Brain microvascular endothelial cell (primary cell): Measurements from ENCODE around the gene FRMD5.

Experiments
- DNase-seq: peaks from one replicate; pipeline ENCODE4 v3.0.0-alpha.2; 2020
- H3K27ac ChIP-seq: fragments of 250-450 bp; sonication (Bioruptor Pico); 2 replicates; pipeline ENCODE4 v1.5.1; 2020; ENCODE audit warnings: mild to moderate bottlenecking, moderate library complexity
- H3K27me3 ChIP-seq: fragments of 250-450 bp; sonication (Bioruptor Pico); replicated peaks from 2 replicates; pipeline ENCODE4 v1.5.1; 2020; ENCODE audit warnings: mild to moderate bottlenecking
- H3K36me3 ChIP-seq: fragments of 250-450 bp; sonication (Bioruptor Pico); replicated peaks from 2 replicates; pipeline ENCODE4 v1.5.1; 2020; ENCODE audit warnings: mild to moderate bottlenecking
- H3K4me3 ChIP-seq: 2 replicates; pipeline ENCODE4 v1.5.1; 2011; ENCODE audit warnings: low read depth, mild to moderate bottlenecking, control low read depth, low read length, moderate library complexity
- in situ Hi-C: cut with HindIII; loops from 2 replicates; pipeline ENCODE4 v1.10.0; 2017; ENCODE audit warnings: low sequenced_read_pairs, low pct_ligation_motif_present
- TF ChIP-seq, protein P1 (sequence below): IDR thresholded peaks from 2 replicates; pipeline ENCODE4 v1.5.1; 2011; ENCODE audit warnings: low read depth, mild to moderate bottlenecking, moderate library complexity, low read length, control low read depth, inconsistent platforms; ENCODE audit errors: missing control alignments

FRMD5 gene

DNA sequence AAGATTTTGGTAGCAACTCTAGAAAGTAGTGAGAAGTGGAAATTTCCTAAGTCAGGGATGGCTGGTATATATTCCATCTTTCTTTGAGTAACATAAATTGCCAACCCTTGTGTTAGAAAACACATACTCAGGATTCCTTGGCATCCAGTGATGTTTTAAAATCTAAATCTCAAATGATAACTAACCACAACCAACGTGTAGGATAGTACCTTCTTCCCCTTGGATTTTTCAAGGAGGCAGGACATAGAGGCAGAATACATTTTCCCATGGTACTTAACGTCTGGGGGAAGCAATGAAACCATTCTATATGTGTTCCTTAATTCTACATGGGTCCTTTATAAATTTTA, 274.8 kb downstream of the FRMD5 start:
- Histone ChIP-seq H3K27ac (no peak overlapping the region), H3K4me3 (no peak overlapping the region), H3K36me3 (no peaks in the 10 kb centered on the region), H3K27me3 (no peaks in the 10 kb centered on the region)
- DNase-seq: no peak
- TF ChIP-seq, protein P1, sequence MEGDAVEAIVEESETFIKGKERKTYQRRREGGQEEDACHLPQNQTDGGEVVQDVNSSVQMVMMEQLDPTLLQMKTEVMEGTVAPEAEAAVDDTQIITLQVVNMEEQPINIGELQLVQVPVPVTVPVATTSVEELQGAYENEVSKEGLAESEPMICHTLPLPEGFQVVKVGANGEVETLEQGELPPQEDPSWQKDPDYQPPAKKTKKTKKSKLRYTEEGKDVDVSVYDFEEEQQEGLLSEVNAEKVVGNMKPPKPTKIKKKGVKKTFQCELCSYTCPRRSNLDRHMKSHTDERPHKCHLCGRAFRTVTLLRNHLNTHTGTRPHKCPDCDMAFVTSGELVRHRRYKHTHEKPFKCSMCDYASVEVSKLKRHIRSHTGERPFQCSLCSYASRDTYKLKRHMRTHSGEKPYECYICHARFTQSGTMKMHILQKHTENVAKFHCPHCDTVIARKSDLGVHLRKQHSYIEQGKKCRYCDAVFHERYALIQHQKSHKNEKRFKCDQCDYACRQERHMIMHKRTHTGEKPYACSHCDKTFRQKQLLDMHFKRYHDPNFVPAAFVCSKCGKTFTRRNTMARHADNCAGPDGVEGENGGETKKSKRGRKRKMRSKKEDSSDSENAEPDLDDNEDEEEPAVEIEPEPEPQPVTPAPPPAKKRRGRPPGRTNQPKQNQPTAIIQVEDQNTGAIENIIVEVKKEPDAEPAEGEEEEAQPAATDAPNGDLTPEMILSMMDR: no peak
- in situ Hi-C loops: loop anchor here (25.0 kb wide), 1 partner anchor 292 kb away; no protein-coding TSS in a partner anchor

DNA sequence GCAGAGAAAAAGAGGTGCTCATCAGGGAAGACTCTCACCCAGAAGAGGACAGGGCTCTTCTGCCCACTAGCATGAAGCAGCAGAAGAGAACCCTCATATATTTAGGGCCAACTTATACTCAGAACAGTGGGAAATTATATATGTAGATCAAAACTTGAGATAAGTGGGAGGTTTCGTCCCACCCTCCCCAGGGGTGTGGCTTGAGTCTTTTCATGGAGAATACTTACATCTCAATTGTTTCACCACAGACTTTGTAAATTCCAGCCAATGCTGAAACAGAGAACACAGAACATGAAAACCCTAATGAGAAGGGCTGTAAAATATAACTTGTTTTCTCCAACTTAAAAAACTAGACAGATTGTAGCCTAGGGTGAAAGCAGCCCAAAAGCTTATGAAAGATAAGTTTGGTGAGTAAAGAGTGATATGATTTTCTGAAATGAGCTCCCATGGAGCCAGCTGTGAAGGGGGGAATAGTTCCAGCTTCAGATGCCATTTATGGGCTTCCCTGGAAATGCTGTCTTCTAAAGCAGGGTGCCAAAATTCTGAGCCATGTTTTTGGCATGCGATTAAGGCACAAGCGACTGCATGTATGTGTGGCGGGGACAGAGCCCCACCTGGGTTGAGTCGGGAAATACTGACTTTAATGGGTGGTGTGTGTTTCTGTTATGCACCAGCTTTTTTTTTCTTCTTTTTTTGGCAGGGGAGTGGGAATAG, 275.4 kb downstream of the FRMD5 start:
- DNase-seq: no peak
- Histone ChIP-seq H3K27me3 (no peaks in the 10 kb centered on the region), H3K4me3 (no peak overlapping the region), H3K27ac (no peak overlapping the region), H3K36me3 (no peaks in the 10 kb centered on the region)
- in situ Hi-C loops: loop anchor here (25.0 kb wide), 1 partner anchor 293 kb away; no protein-coding TSS in a partner anchor
- TF ChIP-seq, protein P1: no peak

DNA sequence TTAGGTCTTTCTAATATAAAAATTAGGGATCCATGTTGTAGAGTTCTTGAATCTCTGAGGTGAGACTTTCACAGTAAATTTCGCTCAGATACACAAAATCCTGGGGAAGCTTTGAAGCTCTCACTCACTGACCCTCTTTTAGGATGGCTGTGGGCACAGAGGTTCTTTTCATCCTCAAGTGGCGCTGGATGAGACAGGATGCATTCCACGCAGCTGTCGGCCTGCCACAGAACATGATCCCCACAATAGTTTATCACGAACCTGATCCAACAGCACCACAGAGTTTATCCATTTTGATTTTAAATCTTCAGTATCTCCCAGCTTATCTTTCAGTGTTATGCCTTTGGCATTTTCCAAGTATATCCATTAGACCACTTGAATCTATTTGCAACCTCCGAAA, 276.4 kb downstream of the FRMD5 start:
- in situ Hi-C loops: loop anchor here (25.0 kb wide), 1 partner anchor 294 kb away; no protein-coding TSS in a partner anchor
- no peak for DNase-seq

DNA sequence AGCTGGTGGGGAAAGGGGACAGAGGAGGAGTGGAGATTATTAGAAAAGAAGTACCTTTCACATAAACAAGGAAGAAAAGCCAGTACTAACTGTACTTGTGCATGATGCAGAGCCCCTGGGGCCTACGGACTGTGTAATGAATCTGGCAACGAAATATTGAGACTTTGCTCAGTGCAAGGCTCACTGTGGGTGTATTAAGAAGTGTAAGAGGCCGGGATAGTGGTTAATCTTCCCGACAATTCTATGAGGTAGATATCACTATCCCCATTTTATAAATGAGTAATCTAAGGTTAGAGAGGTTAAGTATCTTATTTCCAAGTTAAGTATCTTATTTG, 278.8 kb downstream of the FRMD5 start:
- TF ChIP-seq, protein P1: no peak
- no peak for DNase-seq
- Histone ChIP-seq H3K27ac (no peak overlapping the region), H3K27me3 (no peaks in the 10 kb centered on the region), H3K36me3 (no peaks in the 10 kb centered on the region), H3K4me3 (no peak overlapping the region)
- in situ Hi-C loops: loop anchor here (25.0 kb wide), 1 partner anchor 296 kb away; no protein-coding TSS in a partner anchor

More for the DNA sequence above, 276.4 kb downstream of the FRMD5 start:
- Histone ChIP-seq H3K4me3 (no peak overlapping the region), H3K27me3 (no peaks in the 10 kb centered on the region), H3K36me3 (no peaks in the 10 kb centered on the region), H3K27ac (no peak overlapping the region)
- TF ChIP-seq, protein P1: no peak

DNA sequence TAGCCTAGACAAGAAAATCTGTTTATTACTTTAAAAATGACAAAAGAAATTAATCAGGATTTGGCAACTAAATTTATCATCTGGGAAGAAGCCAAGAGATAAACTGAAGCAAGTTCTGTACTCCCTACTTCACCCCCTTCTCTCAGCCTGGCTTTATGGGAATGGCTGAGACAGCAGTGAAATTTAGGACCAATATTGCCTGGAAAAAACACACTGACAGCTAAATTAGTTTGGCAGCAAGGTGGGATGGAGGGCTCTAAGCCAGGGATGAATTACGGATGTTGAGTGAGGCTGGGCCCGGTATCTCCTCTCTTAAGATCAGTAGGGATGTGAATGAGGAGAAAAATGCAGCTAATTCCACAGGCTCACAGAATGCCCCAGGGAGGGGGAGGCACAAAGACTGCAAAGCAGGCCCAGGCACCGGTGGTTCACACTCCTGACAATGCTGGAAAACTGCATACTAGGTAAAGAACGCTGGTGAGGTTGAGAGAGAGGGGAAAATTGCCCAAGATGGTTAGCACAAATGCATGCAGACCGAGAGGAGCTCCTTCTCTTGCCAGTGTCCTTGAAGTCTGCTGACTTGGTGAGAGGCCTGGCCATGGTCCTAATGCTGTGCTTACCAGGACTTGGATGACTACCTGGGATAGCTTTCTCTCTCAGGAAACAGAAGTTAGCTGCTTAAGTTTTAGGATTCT, 279.3 kb downstream of the FRMD5 start:
- H3K27me3 ChIP-seq: no peaks in the 10 kb centered on the region
- in situ Hi-C loops: loop anchor here (25.0 kb wide), 1 partner anchor 297 kb away; no protein-coding TSS in a partner anchor
- no peak for DNase-seq
- H3K27ac ChIP-seq: no peak overlapping the region
- H3K36me3 ChIP-seq: no peaks in the 10 kb centered on the region
- H3K4me3 ChIP-seq: no peak overlapping the region
- TF ChIP-seq, protein P1: no peak
